SU-DHL-6 (cell line): ENCODE measurements around the gene LYSMD2.

Experiments
- H2AFZ ChIP-seq: fragments of 200-600 bp; sonication (generic); 2 replicates; pipeline ENCODE4 v1.6.1; 2014; ENCODE audit warnings: low read depth, mild to moderate bottlenecking, moderate library complexity, mixed read lengths, antibody characterized with exemption, low read length; ENCODE audit not compliant: severe bottlenecking
- H3F3A ChIP-seq: fragments of 200-600 bp; shearing (Covaris generic); 2 replicates; pipeline ENCODE4 v1.6.0; 2016; ENCODE audit warnings: antibody characterized with exemption, mild to moderate bottlenecking; ENCODE audit not compliant: insufficient read depth
- H3K27ac ChIP-seq: fragments of 200-600 bp; sonication (generic); 2 replicates; pipeline ENCODE4 v1.5.1; 2016; ENCODE audit warnings: low read depth, mild to moderate bottlenecking, low read length, moderate library complexity, mixed read lengths
- H3K27me3 ChIP-seq: fragments of 200-600 bp; sonication (generic), shearing (Covaris generic); 2 replicates; pipeline ENCODE4 v1.6.0; 2014; ENCODE audit warnings: mild to moderate bottlenecking, low read length
- H3K36me3 ChIP-seq: fragments of 200-600 bp; sonication (generic); 2 replicates; pipeline ENCODE4 v1.6.1; 2014; ENCODE audit warnings: mild to moderate bottlenecking, low read length, mixed read lengths
- H3K4me2 ChIP-seq: fragments of 300-600, 200-600 bp; shearing (Covaris generic), sonication (generic); 2 replicates; pipeline ENCODE4 v1.6.0; 2014; ENCODE audit warnings: low read length, low read depth, mild to moderate bottlenecking; ENCODE audit not compliant: poor library complexity, severe bottlenecking
- H3K4me3 ChIP-seq: fragments of 200-600 bp; sonication (generic); 2 replicates; pipeline ENCODE4 v1.5.1; 2014; ENCODE audit warnings: antibody characterized with exemption, low read length, mild to moderate bottlenecking, mixed read lengths; ENCODE audit not compliant: insufficient read depth, poor library complexity, severe bottlenecking
- H3K79me2 ChIP-seq: fragments of 200-600 bp; sonication (generic); 2 replicates; pipeline ENCODE4 v1.6.1; 2014; ENCODE audit warnings: mild to moderate bottlenecking, low read length, moderate library complexity; ENCODE audit not compliant: insufficient read depth
- H3K9ac ChIP-seq: fragments of 200-600 bp; sonication (generic); 2 replicates; pipeline ENCODE4 v1.7.0; 2014; ENCODE audit warnings: mild to moderate bottlenecking, low read length
- H3K9me2 ChIP-seq: fragments of 200-600 bp; sonication (generic); replicated peaks from 2 replicates; pipeline ENCODE4 v1.6.1; 2014; ENCODE audit warnings: low read length; ENCODE audit not compliant: insufficient read depth
- H3K9me3 ChIP-seq: fragments of 200-600 bp; sonication (generic); 2 replicates; pipeline ENCODE4 v1.6.1; 2014; ENCODE audit warnings: low read length, mixed read lengths; ENCODE audit not compliant: insufficient read depth
- H4K20me1 ChIP-seq: fragments of 200-600 bp; sonication (generic); 2 replicates; pipeline ENCODE4 v1.6.1; 2014; ENCODE audit warnings: low read depth, mild to moderate bottlenecking, antibody characterized with exemption, low read length, moderate library complexity, mixed read lengths
- CTCF ChIP-seq: fragments of 200-600 bp; sonication (generic); IDR thresholded peaks from one replicate; pipeline ENCODE4 v1.5.1; 2017; ENCODE audit warnings: antibody characterized with exemption, mild to moderate bottlenecking, low read length, moderate library complexity; ENCODE audit not compliant: insufficient read depth, poor library complexity, severe bottlenecking
- EZH2phosphoT487 ChIP-seq: fragments of 200-600 bp; sonication (generic), shearing (Covaris generic); conservative IDR thresholded peaks from 2 replicates; pipeline ENCODE4 v1.6.1; 2018; ENCODE audit warnings: mild to moderate bottlenecking, antibody characterized with exemption, low read length, moderate library complexity, mixed read lengths

The LYSMD2 gene

GRCh38 chr15:51677452-51677851, 60.0 kb downstream of the LYSMD2 start:
- Histone ChIP-seq H3K4me3 (no peak overlapping the region), H3K79me2 (no peaks in the 10 kb centered on the region), H3K36me3 (no peaks in the 10 kb centered on the region), H3K27ac (no peak overlapping the region), H3K27me3 (0 out of 2 replicates have a peak, but pooled peaks cover 3% of the 10 kb centered on the region), H3F3A (no peaks in the 10 kb centered on the region), H3K9me2 (no peaks in the 10 kb centered on the region), H3K9ac (no peak overlapping the region), H2AFZ (no peak overlapping the region), H4K20me1 (no peaks in the 10 kb centered on the region), H3K4me2 (no peak overlapping the region), H3K9me3 (no peaks in the 10 kb centered on the region)
- TF ChIP-seq CTCF (no peak), EZH2phosphoT487 (no peak)

- H2AFZ ChIP-seq: no peak overlapping the region
- H3K9me3 ChIP-seq: no peaks in the 10 kb centered on the region
- TF ChIP-seq EZH2phosphoT487 (no peak), CTCF (no peak)
- no peaks in the 10 kb centered on the region for H3K9me2 ChIP-seq
- no peak overlapping the region for H3K4me2 ChIP-seq
- H4K20me1 ChIP-seq: no peaks in the 10 kb centered on the region
- H3K27me3 ChIP-seq: 0 out of 2 replicates have a peak, but pooled peaks cover 3% of the 10 kb centered on the region
- no peaks in the 10 kb centered on the region for H3K79me2 ChIP-seq
- H3K27ac ChIP-seq: no peak overlapping the region
- H3F3A ChIP-seq: no peaks in the 10 kb centered on the region
- no peak overlapping the region for H3K9ac ChIP-seq
- H3K36me3 ChIP-seq: no peaks in the 10 kb centered on the region
- H3K4me3 ChIP-seq: no peak overlapping the region
Observed at GRCh38 chr15:51677021-51677420, 60.4 kb downstream of the LYSMD2 start.

GRCh38 chr15:51675234-51675633, 62.2 kb downstream of the LYSMD2 start:
- no peak overlapping the region for H3K9ac ChIP-seq
- no peaks in the 10 kb centered on the region for H3K79me2 ChIP-seq
- TF ChIP-seq CTCF (no peak), EZH2phosphoT487 (no peak)
- no peaks in the 10 kb centered on the region for H3K9me2 ChIP-seq
- no peak overlapping the region for H3K4me2 ChIP-seq
- no peaks in the 10 kb centered on the region for H3F3A ChIP-seq
- H3K9me3 ChIP-seq: no peaks in the 10 kb centered on the region
- no peak overlapping the region for H3K4me3 ChIP-seq
- no peak overlapping the region for H3K27ac ChIP-seq
- H3K27me3 ChIP-seq: 0 out of 2 replicates have a peak, but pooled peaks cover 3% of the 10 kb centered on the region
- H3K36me3 ChIP-seq: no peaks in the 10 kb centered on the region
- no peak overlapping the region for H2AFZ ChIP-seq
- no peaks in the 10 kb centered on the region for H4K20me1 ChIP-seq
